ENCODE data around the gene NTF3.

The NTF3 gene

DNA sequence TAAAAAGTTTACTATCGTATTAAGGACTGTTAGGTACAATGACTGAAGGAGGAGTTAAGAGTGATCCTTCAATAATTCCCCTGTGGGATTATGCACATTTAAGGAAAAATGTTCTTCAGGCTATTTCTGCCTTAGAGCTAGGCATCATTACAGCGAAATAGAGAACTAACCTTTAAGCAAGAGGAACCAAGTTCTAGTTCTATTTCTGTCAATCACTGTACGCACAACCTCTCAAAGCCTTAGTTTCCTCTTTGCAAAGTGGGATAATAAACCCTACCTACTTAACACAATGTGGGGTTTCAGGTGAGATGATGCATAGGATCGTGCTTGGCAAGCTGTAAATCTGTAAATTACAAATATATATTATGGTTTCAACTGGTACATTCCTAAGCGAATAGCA is 15.4 kb downstream of the NTF3 start:
- TF ChIP-seq, protein P1, sequence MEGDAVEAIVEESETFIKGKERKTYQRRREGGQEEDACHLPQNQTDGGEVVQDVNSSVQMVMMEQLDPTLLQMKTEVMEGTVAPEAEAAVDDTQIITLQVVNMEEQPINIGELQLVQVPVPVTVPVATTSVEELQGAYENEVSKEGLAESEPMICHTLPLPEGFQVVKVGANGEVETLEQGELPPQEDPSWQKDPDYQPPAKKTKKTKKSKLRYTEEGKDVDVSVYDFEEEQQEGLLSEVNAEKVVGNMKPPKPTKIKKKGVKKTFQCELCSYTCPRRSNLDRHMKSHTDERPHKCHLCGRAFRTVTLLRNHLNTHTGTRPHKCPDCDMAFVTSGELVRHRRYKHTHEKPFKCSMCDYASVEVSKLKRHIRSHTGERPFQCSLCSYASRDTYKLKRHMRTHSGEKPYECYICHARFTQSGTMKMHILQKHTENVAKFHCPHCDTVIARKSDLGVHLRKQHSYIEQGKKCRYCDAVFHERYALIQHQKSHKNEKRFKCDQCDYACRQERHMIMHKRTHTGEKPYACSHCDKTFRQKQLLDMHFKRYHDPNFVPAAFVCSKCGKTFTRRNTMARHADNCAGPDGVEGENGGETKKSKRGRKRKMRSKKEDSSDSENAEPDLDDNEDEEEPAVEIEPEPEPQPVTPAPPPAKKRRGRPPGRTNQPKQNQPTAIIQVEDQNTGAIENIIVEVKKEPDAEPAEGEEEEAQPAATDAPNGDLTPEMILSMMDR (IDR thresholded peaks at IDR 0.05; ENCODE audit: borderline replicate concordance, insufficient read depth, low read depth, low read length), result no peak
- no peak overlapping the region for H3K4me3 ChIP-seq (ENCODE audit: low read depth, low read length)

DNA sequence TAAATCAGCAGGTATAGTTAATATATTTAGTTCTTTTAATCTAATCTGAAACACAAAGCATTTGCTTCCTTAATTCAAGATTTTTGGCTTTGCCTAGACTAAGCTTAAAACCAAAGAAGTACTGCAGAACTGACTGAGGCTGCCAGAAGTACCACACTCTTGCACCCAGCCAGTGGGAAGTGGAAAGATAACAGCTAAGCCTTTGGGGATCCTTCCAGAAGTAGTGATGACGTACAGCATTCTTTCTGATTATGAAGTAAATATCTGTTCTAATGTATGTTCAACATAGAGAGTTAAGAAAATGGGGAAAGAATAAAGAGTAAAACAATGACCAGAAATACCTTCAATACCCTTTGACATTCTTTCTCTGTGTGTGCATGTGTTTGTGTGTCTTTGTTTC is 19.3 kb downstream of the NTF3 start:
- TF ChIP-seq, protein P1 (IDR thresholded peaks at IDR 0.05; ENCODE audit: borderline replicate concordance, insufficient read depth, low read depth, low read length), result no peak
- no peak overlapping the region for H3K4me3 ChIP-seq (ENCODE audit: low read depth, low read length)

DNA sequence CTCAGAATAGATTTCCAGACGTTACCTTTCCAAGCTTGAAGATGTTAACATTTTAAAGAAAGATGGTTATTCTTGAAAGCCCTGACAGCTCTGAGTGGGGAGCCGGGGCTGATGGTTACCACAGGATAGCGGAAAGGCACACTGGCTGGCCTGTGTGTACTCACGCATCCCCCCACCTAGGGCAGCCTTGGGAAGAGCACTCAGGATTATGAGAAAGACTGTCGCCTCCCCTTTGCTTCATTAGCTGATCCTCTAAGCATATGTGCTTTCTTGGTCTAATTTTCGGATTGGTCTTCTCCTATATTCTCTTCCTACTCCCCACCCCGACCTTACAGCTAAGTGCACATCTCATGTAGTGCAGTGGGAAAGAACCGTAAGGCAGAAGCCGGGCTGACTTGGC is 20.7 kb downstream of the NTF3 start:
- TF ChIP-seq, protein P1 (IDR thresholded peaks at IDR 0.05; ENCODE audit: borderline replicate concordance, insufficient read depth, low read depth, low read length), result no peak
- no peak overlapping the region for H3K4me3 ChIP-seq (ENCODE audit: low read depth, low read length)

DNA sequence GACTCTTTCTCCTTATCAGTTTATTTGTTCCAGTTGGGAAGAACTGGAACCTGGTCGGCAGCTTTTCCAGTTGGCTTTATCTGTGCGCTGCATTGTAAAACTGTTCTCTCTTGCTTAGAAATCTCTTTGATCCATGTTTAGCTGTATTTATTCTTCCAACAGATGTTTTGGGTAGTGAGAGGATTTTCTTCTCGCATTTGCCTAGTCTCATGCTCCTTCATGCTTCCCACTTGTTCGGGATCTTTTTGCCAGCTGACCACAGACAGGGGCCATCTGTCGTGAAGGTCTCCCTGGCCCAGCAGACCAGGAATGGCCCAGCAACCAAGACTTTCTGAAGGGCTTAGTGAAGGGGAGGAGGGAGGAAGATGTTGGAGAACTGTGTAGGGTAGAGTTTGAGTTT is 21.6 kb downstream of the NTF3 start:
- H3K4me3 ChIP-seq (ENCODE audit: low read depth, low read length), result no peak overlapping the region
- TF ChIP-seq, protein P1 (IDR thresholded peaks at IDR 0.05; ENCODE audit: borderline replicate concordance, insufficient read depth, low read depth, low read length), result no peak

DNA sequence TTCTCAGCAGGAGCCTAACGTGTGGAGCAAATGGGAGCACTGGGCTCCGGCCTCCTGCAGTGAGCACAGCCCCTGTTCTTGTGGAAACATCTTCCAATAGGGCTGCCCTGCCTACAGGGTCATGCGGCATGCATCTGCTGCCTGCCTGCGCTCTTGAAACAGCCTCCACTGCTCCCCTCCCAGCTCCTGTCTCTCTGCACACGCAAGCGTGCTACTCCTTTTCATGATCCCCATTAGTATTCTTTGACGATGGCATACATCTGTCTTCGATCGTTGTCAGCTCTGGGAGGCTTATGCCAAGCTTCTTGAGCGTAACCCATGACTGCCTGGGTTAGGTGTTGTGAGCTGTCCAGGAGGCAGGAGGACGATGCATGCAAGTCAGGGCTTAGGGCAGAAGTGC is 23.1 kb downstream of the NTF3 start:
- TF ChIP-seq, protein P1 (IDR thresholded peaks at IDR 0.05; ENCODE audit: borderline replicate concordance, insufficient read depth, low read depth, low read length), result no peak
- no peak overlapping the region for H3K4me3 ChIP-seq (ENCODE audit: low read depth, low read length)

DNA sequence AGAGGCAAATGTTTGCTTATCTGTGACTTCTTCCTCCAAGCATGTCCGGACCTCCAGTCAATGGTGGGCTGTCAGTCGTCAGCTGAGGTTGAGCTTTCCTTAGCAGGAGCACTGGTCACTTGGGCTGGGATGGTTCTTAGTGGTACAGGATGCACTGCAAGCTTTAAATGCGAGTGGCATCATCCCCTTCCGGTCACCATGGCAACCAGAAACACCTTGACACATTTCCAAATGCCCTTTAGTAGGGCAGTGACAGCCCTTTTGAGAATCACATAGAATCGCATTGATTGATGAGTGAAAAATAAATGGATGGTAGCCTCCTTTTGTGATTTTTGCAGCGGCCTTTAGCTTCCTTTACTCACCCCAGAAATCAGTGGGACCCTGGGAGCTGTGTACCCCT is 24.1 kb downstream of the NTF3 start:
- no peak overlapping the region for H3K4me3 ChIP-seq (ENCODE audit: low read depth, low read length)
- TF ChIP-seq, protein P1 (IDR thresholded peaks at IDR 0.05; ENCODE audit: borderline replicate concordance, insufficient read depth, low read depth, low read length), result no peak

DNA sequence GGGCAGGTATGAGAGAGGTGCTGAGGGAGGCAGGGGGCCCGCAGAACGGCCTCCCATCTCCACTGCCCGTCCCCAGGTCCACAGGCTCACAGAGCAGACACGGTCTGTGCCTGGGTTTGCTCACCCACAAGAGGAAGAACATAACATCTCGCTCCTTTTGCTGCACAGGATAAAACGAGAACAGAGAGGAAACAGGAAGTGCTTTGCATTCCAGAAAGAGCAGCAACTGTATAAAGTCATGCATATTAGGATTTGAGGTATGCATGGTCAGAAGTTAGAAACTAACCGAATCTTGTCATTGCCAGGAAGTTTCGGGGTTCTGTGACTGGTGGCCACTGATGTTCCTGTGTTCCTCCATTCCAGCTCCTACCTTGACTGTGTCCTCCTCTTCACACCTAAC is 25.0 kb downstream of the NTF3 start:
- TF ChIP-seq, protein P1 (IDR thresholded peaks at IDR 0.05; ENCODE audit: borderline replicate concordance, insufficient read depth, low read depth, low read length), result no peak
- no peak overlapping the region for H3K4me3 ChIP-seq (ENCODE audit: low read depth, low read length)

Data from GM12875 (cell line).